GM21423 (cell line): ENCODE data around the gene NBPF9.
"Not testable (repeated sequence)": the region's sequence is repeated elsewhere in the genome, so short reads cannot be mapped to it uniquely, and the experiment has no call there.

Source experiments
- ATAC-seq: cut with Tn5 transposase; IDR thresholded peaks from one replicate; pipeline ENCODE4 v1.9.1; 2021; ENCODE audit warnings: mild to moderate bottlenecking, moderate library complexity; ENCODE audit not compliant: unreplicated experiment

The NBPF9 gene

GRCh38 chr1:149016626-149017025 lies 86.7 kb downstream of the NBPF9 start:
- ATAC-seq, result not testable (repeated sequence)

DNA sequence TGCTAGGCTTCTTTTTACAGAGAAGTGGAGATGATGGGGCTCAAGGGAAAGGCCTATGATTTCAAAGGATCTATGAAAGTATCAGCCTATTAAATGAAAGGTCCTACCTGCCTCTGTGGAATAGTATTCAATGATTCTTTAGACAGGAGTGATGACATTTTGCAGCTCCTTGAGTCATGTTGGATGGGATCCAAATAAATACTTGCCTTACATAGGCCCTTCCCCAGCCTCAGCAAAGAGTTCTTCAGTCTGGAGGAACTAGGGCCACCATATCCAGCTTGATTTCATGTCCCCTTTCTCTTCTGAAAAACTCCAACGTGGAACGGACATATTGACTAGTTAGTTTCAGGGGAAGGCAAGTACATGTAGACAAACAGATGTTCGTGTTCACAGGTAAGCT lies 87.8 kb downstream of the NBPF9 start:
- not testable (repeated sequence) for ATAC-seq

DNA sequence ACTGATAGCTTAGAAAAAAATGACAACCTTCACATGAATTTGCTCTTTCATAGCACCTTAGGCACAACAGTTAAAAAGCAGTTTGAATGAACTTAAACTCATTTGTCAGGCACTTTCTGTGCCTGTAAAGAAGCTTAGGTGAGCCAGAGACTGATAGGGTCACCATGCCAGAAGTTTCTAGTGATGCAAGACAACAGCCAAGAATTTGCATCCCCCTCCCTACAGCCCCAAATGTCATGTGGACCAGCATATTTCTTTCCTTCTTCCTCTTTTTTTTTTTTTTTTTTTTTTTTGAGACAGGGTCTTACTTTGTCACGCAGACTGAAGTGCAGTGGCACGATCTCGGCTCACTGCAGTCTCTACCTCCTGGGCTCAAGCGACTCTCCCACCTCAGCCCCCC lies 89.8 kb downstream of the NBPF9 start:
- ATAC-seq, result not testable (repeated sequence)

GRCh38 chr1:149012599-149012998 lies 90.8 kb downstream of the NBPF9 start:
- not testable (repeated sequence) for ATAC-seq

DNA sequence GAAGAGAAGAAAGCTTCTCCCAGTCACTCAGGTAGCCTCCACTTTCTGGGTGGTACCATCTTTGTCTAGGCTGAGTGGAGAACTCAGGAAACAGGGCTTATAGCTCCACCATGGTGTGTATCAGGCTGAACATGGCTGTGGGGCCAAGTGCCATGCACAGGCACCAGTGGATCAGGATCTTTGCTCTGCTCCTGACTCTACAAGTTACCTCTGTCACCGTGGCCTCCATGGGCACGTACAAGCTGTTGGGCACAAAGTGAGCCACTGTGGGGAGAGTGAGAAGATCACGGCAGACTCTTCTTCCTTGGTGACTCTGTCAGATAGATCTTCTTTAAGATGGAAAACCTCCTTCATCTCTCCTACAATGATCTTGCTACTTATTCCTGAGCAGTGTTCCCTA lies 93.6 kb downstream of the NBPF9 start:
- ATAC-seq, result not testable (repeated sequence)

- ATAC-seq, result not testable (repeated sequence)
Measured at GRCh38 chr1:149008769-149009168, 94.6 kb downstream of the NBPF9 start.

GRCh38 chr1:149008326-149008725 lies 95.0 kb downstream of the NBPF9 start:
- not testable (repeated sequence) for ATAC-seq
